Peyer's patch (tissue), 4 donors: ENCODE results near the gene RAPGEF3.

Source experiments
- CTCF ChIP-seq, 6 experiments: fragments of 450-650 bp in 4 of 6; fragments of 200-600 bp in 2 of 6; sonication (generic) in 1 of 6; IDR thresholded peaks; one replicate each; pipeline ENCODE4 v1.5.1; 2017 to 2019; ENCODE audit warnings: antibody characterized with exemption in 6 of 6, mild to moderate bottlenecking in 3 of 6, moderate library complexity in 1 of 6
- POLR2A ChIP-seq, 2 donors: fragments of 450-650 bp; IDR thresholded peaks; one replicate each; pipeline ENCODE4 v1.5.1; 2017; ENCODE audit warnings: antibody characterized with exemption in 2 of 2, mild to moderate bottlenecking in 2 of 2, moderate library complexity in 2 of 2

GRCh38 chr12:47770086-47770726 lies 11.5 kb upstream of the RAPGEF3 start:
- TF ChIP-seq CTCF (IDR thresholded peaks at IDR 0.05): no peak
- no peak for TF ChIP-seq POLR2A (IDR thresholded peaks at IDR 0.05)
